GM12878 (cell line): ENCODE measurements around the gene RASL10A. TPM values are rescaled to one million over a fixed set of nuclear protein-coding genes. Genes with fewer than 3 reads are reported as not detected.

Source experiments
- ATF2 ChIP-seq: IDR thresholded peaks from 2 replicates; pipeline ENCODE4 v1.6.1; 2012; ENCODE audit warnings: low read length, inconsistent platforms
- ATF3 ChIP-seq: IDR thresholded peaks from 2 replicates; pipeline ENCODE4 v1.6.1; 2011; ENCODE audit warnings: low read depth, mild to moderate bottlenecking, low read length, moderate library complexity, borderline replicate concordance; ENCODE audit errors: extremely low read depth
- CTCF ChIP-seq, 3 experiments: IDR thresholded peaks in 2 of 3; conservative IDR thresholded peaks in 1 of 3; 2 replicates each; pipeline ENCODE4 v1.5.1; 2011; ENCODE audit warnings: low read depth in 3 of 3, low read length in 3 of 3, mild to moderate bottlenecking in 3 of 3, control low read depth in 2 of 3, moderate library complexity in 2 of 3, inconsistent platforms in 1 of 3, mixed read lengths in 1 of 3; ENCODE audit not compliant: control insufficient read depth in 2 of 3, insufficient read depth in 1 of 3; ENCODE audit errors: extremely low read depth in 1 of 3
- FOS ChIP-seq: IDR thresholded peaks from 3 replicates; pipeline ENCODE4 v1.6.1; 2011; ENCODE audit warnings: borderline replicate concordance; ENCODE audit not compliant: insufficient read length; ENCODE audit errors: extremely low read depth
- GABPA ChIP-seq: IDR thresholded peaks from 2 replicates; pipeline ENCODE4 v1.6.1; 2014; ENCODE audit warnings: antibody characterized with exemption, low read depth, mild to moderate bottlenecking, inconsistent platforms
- IKZF2 ChIP-seq, 2 experiments: fragments of 450-650 bp; IDR thresholded peaks; 2 replicates each; pipeline ENCODE4 v1.6.1; 2017; ENCODE audit warnings: mild to moderate bottlenecking in 2 of 2, moderate library complexity in 2 of 2
- MTA2 ChIP-seq: fragments of 450-650 bp; IDR thresholded peaks from 2 replicates; pipeline ENCODE4 v1.6.1; 2016; ENCODE audit warnings: low read depth, mild to moderate bottlenecking, moderate library complexity
- POLR2AphosphoS5 ChIP-seq: IDR thresholded peaks from 2 replicates; pipeline ENCODE4 v1.6.1; 2011; ENCODE audit warnings: mild to moderate bottlenecking, low read length, inconsistent platforms
- RAD21 ChIP-seq: IDR thresholded peaks from 2 replicates; pipeline ENCODE4 v1.6.1; 2011; ENCODE audit warnings: mild to moderate bottlenecking, low read depth, low read length, moderate library complexity; ENCODE audit not compliant: insufficient read depth
- SMARCA5 ChIP-seq: fragments of 450-650 bp; IDR thresholded peaks from 2 replicates; pipeline ENCODE4 v1.6.1; 2017; ENCODE audit warnings: mild to moderate bottlenecking
- SREBF2 ChIP-seq: IDR thresholded peaks from 2 replicates; pipeline ENCODE4 v1.6.1; 2012; ENCODE audit warnings: mild to moderate bottlenecking, low read length
- SRF ChIP-seq, 2 experiments: IDR thresholded peaks; 2 replicates each; pipeline ENCODE4 v1.6.1; 2011; ENCODE audit warnings: low read depth in 2 of 2, low read length in 2 of 2, mild to moderate bottlenecking in 1 of 2, moderate library complexity in 1 of 2
- SUZ12 ChIP-seq: fragments of 200-600 bp; sonication (generic); IDR thresholded peaks from one replicate; pipeline ENCODE4 v1.6.1; 2018; ENCODE audit warnings: antibody characterized with exemption, mild to moderate bottlenecking; ENCODE audit not compliant: unreplicated experiment
- TBL1XR1 ChIP-seq: IDR thresholded peaks from 2 replicates; pipeline ENCODE4 v1.6.1; 2012; ENCODE audit warnings: low read depth, low read length, improper control_type of control experiment
- USF2 ChIP-seq: IDR thresholded peaks from 2 replicates; pipeline ENCODE4 v1.6.1; 2011; ENCODE audit warnings: low read depth, low read length, improper control_type of control experiment, borderline replicate concordance
- ZNF622 ChIP-seq: fragments of 450-650 bp; IDR thresholded peaks from 2 replicates; pipeline ENCODE4 v1.6.1; 2017; ENCODE audit warnings: mild to moderate bottlenecking, inconsistent platforms
- polyA plus RNA-seq, 11 experiments: library from polyadenylated mRNA; depleted of rRNA in 4 of 11; unstranded in 6 of 11; stranded (reverse) in 5 of 11; fragments of >200 nt; fragmentation: Nextera tagmentation in 4 of 11; fragmentation: Illumina TruSeq in 1 of 11; extraction: Ambion mirVana in 4 of 11; extraction: Trizol in 1 of 11; gene quantifications; 1 replicate in 1 of 11; 2 replicates in 10 of 11; pipeline versions ENCODE4 v1.2.1 to v1.2.3, GENCODE V29; 2011 to 2016; ENCODE audit warnings: inconsistent platforms in 2 of 11, missing spikeins in 2 of 11, low read depth in 1 of 11
- total RNA-seq, 4 experiments: library from RNA; depleted of rRNA in 3 of 4; stranded (reverse); fragments of >200 nt in 3 of 4; fragmentation: Illumina TruSeq in 1 of 4; extraction: Trizol in 1 of 4; gene quantifications; 2 replicates each; pipeline versions ENCODE4 v1.2.1 to v1.2.3, GENCODE V29; 2013 to 2021

RASL10A gene
- total and polyA plus RNA-seq, 10 of the 15 experiments (the other 5 are each of a cell fraction or from before 2014, with no cell fraction given), result 0.12 to 0.46 (median 0.21) TPM; not detected in 6

- TF ChIP-seq CTCF (IDR thresholded peaks at IDR 0.05 in 2 of 3, conservative IDR thresholded peaks at IDR 0.05 in 1 of 3; ENCODE audit: control insufficient read depth in 2 of 3, extremely low read depth in 1 of 3, insufficient read depth in 1 of 3, low read depth in 3 of 3, low read length in 3 of 3) (no peak), TBL1XR1 (no peak), FOS (no peak), RAD21 (no peak), SUZ12 (no peak), POLR2AphosphoS5 (peak; percentile 54; the same call in 1 of the 2 replicates), ZNF622 (no peak), GABPA (no peak), SMARCA5 (no peak), USF2 (no peak), SREBF2 (no peak), IKZF2 (IDR thresholded peaks at IDR 0.05) (peak; percentile 56 to 57; a peak in 2 of 4 replicates), MTA2 (peak; percentile 81), SRF (IDR thresholded peaks at IDR 0.05; ENCODE audit: low read depth in 2 of 2, low read length in 2 of 2) (no peak), ATF2 (no peak), ATF3 (no peak)
These were observed 31.3 kb downstream of the RASL10A start (continued) for GRCh38 chr22:29284196-29284595.
